ENCODE measurements around the gene PTPRT. TPM values are rescaled to one million over a fixed set of nuclear protein-coding genes. Genes with fewer than 3 reads are reported as not detected.

Gene PTPRT
- total RNA-seq, 2 donors from 2014 or later: not detected

DNA sequence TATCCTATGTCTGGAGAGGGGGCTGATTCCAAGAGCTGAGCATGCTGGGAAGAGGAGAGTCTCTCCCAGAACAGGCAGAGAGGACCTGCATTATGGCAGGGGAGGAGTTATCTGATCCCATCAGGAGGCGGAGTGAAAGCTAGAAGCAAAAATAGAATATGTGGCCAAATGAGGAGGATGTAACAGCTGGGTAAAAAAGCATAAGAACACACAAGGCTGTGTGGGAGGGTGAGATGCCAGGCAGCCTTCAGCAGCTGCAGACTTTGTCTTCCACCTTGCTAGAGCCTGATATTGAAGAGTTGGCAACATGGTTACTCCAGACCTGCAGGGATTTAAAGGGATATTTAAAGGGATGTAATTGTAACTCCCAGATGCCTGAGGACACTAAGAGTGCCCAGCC lies 167.1 kb downstream of the PTPRT start:
- H3K27me3 ChIP-seq (replicated peaks; ENCODE audit: insufficient read depth): no peaks in the 10 kb centered on the region
- ATAC-seq (ENCODE audit: insufficient number of reproducible peaks, low FRiP score, low read depth) (no peak), DNase-seq (ENCODE audit: low spot score) (no peak)
- H3K27ac ChIP-seq: no peak overlapping the region
- no peaks in the 10 kb centered on the region for H3K9me3 ChIP-seq
- H3K4me3 ChIP-seq: no peak overlapping the region
- no peaks in the 10 kb centered on the region for H3K36me3 ChIP-seq
- H3K4me1 ChIP-seq (ENCODE audit: control insufficient read depth in 1 of 2, low read depth in 2 of 2): no peaks in the 10 kb centered on the region
- no peak for TF ChIP-seq CTCF (IDR thresholded peaks at IDR 0.05)

DNA sequence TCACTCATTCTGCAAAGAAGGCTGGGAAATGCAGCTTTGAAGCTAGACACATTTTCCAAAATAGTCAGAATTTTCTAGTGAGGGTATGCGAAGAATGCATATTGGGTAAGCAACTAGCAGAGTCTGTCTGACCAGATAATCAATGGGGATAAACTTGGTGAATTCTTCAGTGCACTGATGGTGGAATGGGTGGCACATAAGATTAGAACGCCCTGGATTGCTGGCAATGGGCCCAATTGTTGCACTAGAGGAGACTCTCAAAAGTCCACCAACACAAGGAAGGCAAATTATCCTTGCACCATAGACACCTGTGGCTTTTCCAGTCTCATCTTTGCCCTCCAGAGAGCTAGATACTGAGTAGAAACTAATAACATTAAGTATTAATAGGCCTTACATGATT lies 167.6 kb downstream of the PTPRT start:
- no peak overlapping the region for H3K4me3 ChIP-seq
- ATAC-seq (ENCODE audit: insufficient number of reproducible peaks, low FRiP score, low read depth) (no peak), DNase-seq (ENCODE audit: low spot score) (no peak)
- TF ChIP-seq CTCF (IDR thresholded peaks at IDR 0.05): no peak
- no peaks in the 10 kb centered on the region for H3K36me3 ChIP-seq
- no peaks in the 10 kb centered on the region for H3K9me3 ChIP-seq
- no peaks in the 10 kb centered on the region for H3K4me1 ChIP-seq (ENCODE audit: control insufficient read depth in 1 of 2, low read depth in 2 of 2)
- no peak overlapping the region for H3K27ac ChIP-seq
- H3K27me3 ChIP-seq (replicated peaks; ENCODE audit: insufficient read depth): no peaks in the 10 kb centered on the region

DNA sequence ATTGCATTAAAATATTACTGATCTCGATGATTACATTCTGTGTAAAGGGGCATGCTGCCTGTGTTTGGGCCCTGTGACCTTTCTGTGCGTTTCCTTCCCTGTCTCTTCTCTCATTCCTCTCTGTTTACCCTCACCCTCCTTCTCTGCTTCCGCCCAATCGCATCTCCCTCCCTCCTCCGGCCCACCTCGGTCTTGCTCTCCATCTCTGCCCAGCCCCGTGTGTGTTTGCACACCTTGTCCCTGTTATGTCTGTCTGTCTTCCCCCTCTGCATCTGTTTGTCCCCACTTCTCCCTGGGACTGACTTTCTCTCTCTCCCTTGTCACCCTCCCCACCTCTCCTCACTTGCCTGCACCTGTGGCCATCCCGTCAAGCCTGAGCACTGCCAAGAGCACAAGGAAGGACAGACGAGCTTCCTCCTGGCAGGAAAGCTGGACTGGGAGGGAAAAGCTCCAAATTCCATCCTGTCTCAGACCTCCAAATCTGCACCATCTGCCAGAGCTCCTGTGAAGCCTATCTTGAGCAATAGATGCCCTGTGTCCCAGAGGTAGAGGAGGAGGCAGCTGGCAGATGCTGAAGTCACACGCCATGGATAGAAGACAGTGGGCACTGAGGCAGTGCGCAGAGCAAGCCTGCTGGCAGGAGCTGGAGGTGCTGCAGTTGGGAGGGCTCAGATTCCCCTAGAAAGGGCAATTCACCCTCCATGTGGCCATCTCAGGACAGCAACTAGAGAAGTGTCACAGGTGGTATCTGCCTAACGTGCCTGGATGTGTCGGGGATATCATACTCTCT lies 172.3 kb downstream of the PTPRT start:
- no peak for TF ChIP-seq CTCF (IDR thresholded peaks at IDR 0.05)
- H3K27ac ChIP-seq: no peak overlapping the region
- H3K4me3 ChIP-seq: no peak overlapping the region
- no peaks in the 10 kb centered on the region for H3K4me1 ChIP-seq (ENCODE audit: control insufficient read depth in 1 of 2, low read depth in 2 of 2)
- no peaks in the 10 kb centered on the region for H3K9me3 ChIP-seq
- no peak for ATAC-seq (ENCODE audit: insufficient number of reproducible peaks, low FRiP score, low read depth)
- DNase-seq (ENCODE audit: low spot score): no peak
- H3K36me3 ChIP-seq: no peaks in the 10 kb centered on the region
- no peaks in the 10 kb centered on the region for H3K27me3 ChIP-seq (replicated peaks; ENCODE audit: insufficient read depth)

DNA sequence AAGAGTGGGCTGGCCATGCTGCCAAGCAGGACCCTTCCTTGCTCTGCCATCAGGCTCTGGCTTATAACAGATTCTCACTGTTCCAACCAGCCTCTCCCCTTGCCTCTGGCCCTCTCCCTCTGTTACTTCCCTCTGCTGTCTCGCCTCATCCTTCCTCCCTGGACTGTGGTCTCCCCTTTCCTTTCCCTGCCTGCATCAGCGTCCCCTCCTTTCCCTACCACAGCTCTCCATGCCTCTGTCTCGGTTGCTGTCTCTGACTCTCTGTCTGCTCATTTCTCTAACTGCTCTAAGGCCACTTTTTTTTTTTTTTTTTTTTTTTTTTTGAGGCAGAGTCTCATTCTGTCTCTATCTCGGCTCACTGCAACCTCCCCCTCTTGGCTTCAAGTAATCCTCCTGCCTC lies 173.4 kb downstream of the PTPRT start:
- ATAC-seq (ENCODE audit: insufficient number of reproducible peaks, low FRiP score, low read depth): no peak

DNA sequence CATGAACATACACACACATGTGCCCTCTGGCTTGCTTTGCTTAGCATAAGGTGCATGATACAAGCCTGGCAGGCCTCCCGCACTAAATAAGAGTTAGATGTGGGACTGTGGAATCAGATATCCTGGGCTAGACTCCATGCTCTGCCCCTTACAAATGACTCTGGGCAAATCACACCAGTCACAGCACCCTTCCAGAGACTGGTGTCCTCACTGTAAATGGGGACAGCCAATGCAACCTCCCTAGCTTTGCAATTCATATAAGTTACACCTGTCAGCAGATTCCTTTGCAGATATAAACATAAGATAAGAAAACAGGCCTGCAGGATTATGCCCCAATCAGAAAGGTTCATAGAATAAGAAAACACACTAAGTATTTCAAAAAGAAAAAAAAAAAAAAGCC lies 174.1 kb downstream of the PTPRT start:
- Histone ChIP-seq H3K4me3 (no peak overlapping the region), H3K27me3 (replicated peaks; ENCODE audit: insufficient read depth) (no peaks in the 10 kb centered on the region), H3K27ac (no peak overlapping the region), H3K4me1 (ENCODE audit: control insufficient read depth in 1 of 2, low read depth in 2 of 2) (no peaks in the 10 kb centered on the region), H3K36me3 (no peaks in the 10 kb centered on the region), H3K9me3 (no peaks in the 10 kb centered on the region)
- TF ChIP-seq CTCF (IDR thresholded peaks at IDR 0.05): no peak
- no peak for ATAC-seq (ENCODE audit: insufficient number of reproducible peaks, low FRiP score, low read depth)
- DNase-seq (ENCODE audit: low spot score): no peak

More for the DNA sequence above, 173.4 kb downstream of the PTPRT start:
- H3K9me3 ChIP-seq: no peaks in the 10 kb centered on the region
- no peaks in the 10 kb centered on the region for H3K36me3 ChIP-seq
- TF ChIP-seq CTCF (IDR thresholded peaks at IDR 0.05): no peak
- no peak for DNase-seq (ENCODE audit: low spot score)
- no peaks in the 10 kb centered on the region for H3K27me3 ChIP-seq (replicated peaks; ENCODE audit: insufficient read depth)
- H3K4me1 ChIP-seq (ENCODE audit: control insufficient read depth in 1 of 2, low read depth in 2 of 2): no peaks in the 10 kb centered on the region
- no peak overlapping the region for H3K4me3 ChIP-seq
- H3K27ac ChIP-seq: no peak overlapping the region
